GM12878 (cell line): Measurements from ENCODE around the gene CALM3. TPM values are rescaled to one million over a fixed set of nuclear protein-coding genes. Genes with fewer than 3 reads are reported as not detected.

Experiments
- ATAC-seq: fragments of 200-7000 bp; cut with Tn5 transposase; 3 replicates; pipeline ENCODE4 v1.9.1; 2020; ENCODE audit warnings: mild to moderate bottlenecking, moderate library complexity
- BruUV-seq: library from RNA; stranded (reverse); fragments of 400-500 nt; replicated peaks from 2 replicates; lab custom pipeline; 2021; lab: Mats Ljungman, UMichigan
- CTCF ChIA-PET: fragments of 300-600 bp; sonication (Branson Sonifier 250); formaldehyde crosslinking; extraction: SDS; loops from one replicate; lab custom pipeline; 2021; ENCODE audit warnings: inconsistent platforms; lab: Yijun Ruan, JAX
- POLR2A ChIA-PET: fragments of 350-600 bp; formaldehyde crosslinking; extraction: SDS; loops from one replicate; lab custom pipeline; 2021; ENCODE audit warnings: inconsistent platforms; lab: Charles Lee
- RAD21 ChIA-PET: fragments of 300-600 bp; sonication (Branson Sonifier 250); formaldehyde crosslinking; loops from one replicate; lab custom pipeline; 2023; ENCODE audit warnings: antibody characterized with exemption; ENCODE audit not compliant: unreplicated experiment; lab: Charles Lee
- SMC1A ChIA-PET: fragments of 300-600 bp; sonication (Branson Sonifier 250); formaldehyde crosslinking; loops from one replicate; lab custom pipeline; 2023; ENCODE audit not compliant: unreplicated experiment, uncharacterized antibody; lab: Charles Lee
- DNase-seq: peaks from one replicate; pipeline ENCODE4 v3.0.0-alpha.2; 2011; ENCODE audit warnings: low read depth, low spot score
- FAIRE-seq: peaks from 3 replicates; lab custom pipeline; 2011; peaks lifted over from hg19 to GRCh38; lab: Jason Lieb, UNC
- H2AFZ ChIP-seq: 2 replicates; pipeline ENCODE4 v1.6.0; 2011; ENCODE audit warnings: low read depth, low read length, control low read depth; ENCODE audit not compliant: control insufficient read depth
- H3K27ac ChIP-seq: 2 replicates; pipeline ENCODE4 v1.5.1; 2011; ENCODE audit warnings: control low read depth; ENCODE audit not compliant: control insufficient read depth, insufficient read depth
- H3K27me3 ChIP-seq, 2 experiments: replicated peaks in 1 of 2; 2 replicates each; pipeline versions ENCODE4 v1.6.0 to v1.6.1; 2011; ENCODE audit warnings: low read length in 1 of 2; ENCODE audit not compliant: control insufficient read depth in 2 of 2, insufficient read depth in 2 of 2
- H3K36me3 ChIP-seq, 2 experiments: 2 replicates each; pipeline ENCODE4 v1.5.1; 2011; ENCODE audit warnings: low read length in 1 of 2; ENCODE audit not compliant: control insufficient read depth in 2 of 2, insufficient read depth in 2 of 2
- H3K4me1 ChIP-seq: 2 replicates; pipeline ENCODE4 v1.6.1; 2011; ENCODE audit warnings: mild to moderate bottlenecking, low read length, moderate library complexity, mixed read lengths; ENCODE audit not compliant: control insufficient read depth, insufficient read depth
- H3K4me2 ChIP-seq: 2 replicates; pipeline ENCODE4 v1.6.0; 2011; ENCODE audit warnings: control low read depth; ENCODE audit not compliant: control insufficient read depth, insufficient read depth
- H3K4me3 ChIP-seq: fragments of 200-600 bp; sonication (generic); 2 replicates; pipeline ENCODE4 v1.5.1; 2016
- H3K79me2 ChIP-seq: 2 replicates; pipeline ENCODE4 v1.6.0; 2011; ENCODE audit warnings: low read length; ENCODE audit not compliant: control insufficient read depth, insufficient read depth
- H3K9ac ChIP-seq: 2 replicates; pipeline ENCODE4 v1.8.0; 2011; ENCODE audit warnings: low read length, control low read depth, mixed read lengths; ENCODE audit not compliant: control insufficient read depth, insufficient read depth
- H3K9me3 ChIP-seq: replicated peaks from 3 replicates; pipeline ENCODE4 v1.5.1; 2011; ENCODE audit warnings: mild to moderate bottlenecking, low read length; ENCODE audit not compliant: control insufficient read depth, insufficient read depth
- H4K20me1 ChIP-seq: 2 replicates; pipeline ENCODE4 v1.6.0; 2011; ENCODE audit not compliant: control insufficient read depth, insufficient read depth
- BCLAF1 ChIP-seq: fragments of 450-650 bp; IDR thresholded peaks from 2 replicates; pipeline ENCODE4 v1.6.1; 2017; ENCODE audit warnings: antibody characterized with exemption, mild to moderate bottlenecking, moderate library complexity
- BHLHE40 ChIP-seq, 2 experiments: fragments of 450-650 bp in 1 of 2; IDR thresholded peaks; 2 replicates each; pipeline ENCODE4 v1.6.1; 2011 to 2017; ENCODE audit warnings: low read depth in 2 of 2, borderline replicate concordance in 1 of 2, improper control_type of control experiment in 1 of 2, low read length in 1 of 2, mild to moderate bottlenecking in 1 of 2
- CEBPZ ChIP-seq: fragments of 150-350 bp; IDR thresholded peaks from 2 replicates; pipeline ENCODE4 v1.6.1; 2016; ENCODE audit warnings: low read depth, low read length
- CHD4 ChIP-seq: fragments of 200-600 bp; sonication (generic); IDR thresholded peaks from 2 replicates; pipeline ENCODE4 v1.6.1; 2016; ENCODE audit warnings: mild to moderate bottlenecking
- GABPA ChIP-seq: IDR thresholded peaks from 2 replicates; pipeline ENCODE4 v1.6.1; 2014; ENCODE audit warnings: antibody characterized with exemption, low read depth, mild to moderate bottlenecking, inconsistent platforms
- IKZF2 ChIP-seq, 2 experiments: fragments of 450-650 bp; IDR thresholded peaks; 2 replicates each; pipeline ENCODE4 v1.6.1; 2017; ENCODE audit warnings: mild to moderate bottlenecking in 2 of 2, moderate library complexity in 2 of 2
- IRF5 ChIP-seq: fragments of 450-650 bp; IDR thresholded peaks from 2 replicates; pipeline ENCODE4 v1.6.1; 2017; ENCODE audit warnings: borderline replicate concordance
- JUNB ChIP-seq: IDR thresholded peaks from 2 replicates; pipeline ENCODE4 v1.6.1; 2016; ENCODE audit warnings: antibody characterized with exemption, mild to moderate bottlenecking
- MTA2 ChIP-seq: fragments of 450-650 bp; IDR thresholded peaks from 2 replicates; pipeline ENCODE4 v1.6.1; 2016; ENCODE audit warnings: low read depth, mild to moderate bottlenecking, moderate library complexity
- MXI1 ChIP-seq: fragments of 150-350 bp; IDR thresholded peaks from 2 replicates; pipeline ENCODE4 v1.6.1; 2011; ENCODE audit warnings: low read depth, mild to moderate bottlenecking, inconsistent platforms, low read length, improper control_type of control experiment
- MYB ChIP-seq: fragments of 150-350 bp; IDR thresholded peaks from 2 replicates; pipeline ENCODE4 v1.6.1; 2014; ENCODE audit warnings: mild to moderate bottlenecking, low read depth, low read length, borderline replicate concordance
- POLR2AphosphoS2 ChIP-seq: IDR thresholded peaks from 2 replicates; pipeline ENCODE4 v1.6.1; 2011; ENCODE audit warnings: low read depth, mild to moderate bottlenecking, low read length, improper control_type of control experiment, moderate library complexity
- SMAD1 ChIP-seq: fragments of 450-650 bp; IDR thresholded peaks from 2 replicates; pipeline ENCODE4 v1.6.1; 2018; ENCODE audit warnings: mild to moderate bottlenecking, low read depth; ENCODE audit not compliant: partially characterized antibody
- WGBS: methylation state at CpG from one replicate; pipeline ENCODE4 v1.1.6; 2016; ENCODE audit warnings: low lambda C conversion rate; ENCODE audit not compliant: insufficient replicate concordance, insufficient coverage; ENCODE audit errors: missing lambda C conversion rate; 5-methylcytosine and 5-hydroxymethylcytosine counted together
- in situ Hi-C: fragments of 300-500 bp; cut with MboI; formaldehyde crosslinking; loops from 9 replicates; pipeline ENCODE4 v1.14.3; 2018; ENCODE audit warnings: mixed read lengths
- intact Hi-C: fragments of 100-400 bp; cut with micrococcal nuclease; formaldehyde crosslinking; loops from one replicate; pipeline ENCODE4 v1.14.2; 2022; ENCODE audit not compliant: unreplicated experiment
- polyA plus RNA-seq, 11 experiments: library from polyadenylated mRNA; depleted of rRNA in 4 of 11; unstranded in 6 of 11; stranded (reverse) in 5 of 11; fragments of >200 nt; fragmentation: Nextera tagmentation in 4 of 11; fragmentation: Illumina TruSeq in 1 of 11; extraction: Ambion mirVana in 4 of 11; extraction: Trizol in 1 of 11; gene quantifications; 1 replicate in 1 of 11; 2 replicates in 10 of 11; pipeline versions ENCODE4 v1.2.1 to v1.2.3, GENCODE V29; 2011 to 2016; ENCODE audit warnings: inconsistent platforms in 2 of 11, missing spikeins in 2 of 11, low read depth in 1 of 11
- total RNA-seq, 4 experiments: library from RNA; depleted of rRNA in 3 of 4; stranded (reverse); fragments of >200 nt in 3 of 4; fragmentation: Illumina TruSeq in 1 of 4; extraction: Trizol in 1 of 4; gene quantifications; 2 replicates each; pipeline versions ENCODE4 v1.2.1 to v1.2.3, GENCODE V29; 2013 to 2021

CALM3 gene
- total and polyA plus RNA-seq, 10 of the 15 experiments (the other 5 are each of a cell fraction or from before 2014, with no cell fraction given), result 164 to 849 (median 347) TPM

- WGBS, result 64% methylated on average over 5 of the region's 5 CpGs
- Histone ChIP-seq H3K36me3 (peaks cover 38 to 45% of the 10 kb centered on the region in 2 experiments), H3K4me1 (peaks cover 27% of the 10 kb centered on the region), H3K27ac (no peak overlapping the region), H2AFZ (no peak overlapping the region), H3K9ac (no peak overlapping the region), H3K4me2 (no peak overlapping the region), H4K20me1 (peaks cover 10% of the 10 kb centered on the region), H3K4me3 (no peak overlapping the region), H3K27me3 (no peaks in the 10 kb centered on the region), H3K79me2 (peaks cover 6% of the 10 kb centered on the region), H3K9me3 (no peaks in the 10 kb centered on the region)
- CTCF ChIA-PET, result interaction anchor here (0.7 to 13.7 kb wide), 4 partner anchors 19 to 258 kb away, joined by 3 to 434 read pairs (median 78); partner anchors contain the start of genes DACT3 and PTGIR
- no peak for DNase-seq
- POLR2A ChIA-PET, result interaction anchor here (2.3 to 5.5 kb wide), 2 partner anchors 9 to 104 kb away, joined by 7 to 45 read pairs; partner anchors contain the start of gene CALM3
- RAD21 ChIA-PET, result interaction anchor here (5.5 to 11.8 kb wide), 2 partner anchors 8 to 52 kb away, joined by 48 to 245 read pairs; partner anchors contain the start of genes CALM3 and DACT3
- SMC1A ChIA-PET, result interaction anchor here (1.5 to 17.6 kb wide), 3 partner anchors 9 to 52 kb away, joined by 3 to 286 read pairs (median 83); partner anchors contain the start of genes CALM3 and DACT3
- intact Hi-C loops, result loop anchor here (5.0 kb wide), 1 partner anchor 107 kb away; the partner anchor contains the start of gene PRKD2
- no peak for FAIRE-seq
- in situ Hi-C loops, result loop anchor here (5.0 kb wide), 1 partner anchor 52 kb away; the partner anchor contains the start of gene DACT3
- BruUV-seq, result no TSS peak
- ATAC-seq, result no peak
- TF ChIP-seq MXI1 (no peak), BCLAF1 (no peak), CHD4 (no peak), JUNB (no peak), IRF5 (no peak), BHLHE40 (IDR thresholded peaks at IDR 0.05; ENCODE audit: borderline replicate concordance in 1 of 2, low read depth in 2 of 2, low read length in 1 of 2) (no peak), GABPA (no peak), MYB (no peak), MTA2 (no peak), IKZF2 (IDR thresholded peaks at IDR 0.05) (no peak), POLR2AphosphoS2 (no peak), CEBPZ (no peak), SMAD1 (no peak)
Measured at GRCh38 chr19:46610413-46610775, 9.3 kb downstream of the CALM3 start.
